ENCODE results near the gene B3GNT3. TPM values are rescaled to one million over a fixed set of nuclear protein-coding genes. Genes with fewer than 3 reads are reported as not detected.

B3GNT3 gene
- total and polyA plus RNA-seq, 9 of the 15 experiments (the other 6 are each of a cell fraction or from before 2014, with no cell fraction given): 0.06 to 0.11 (median 0.07) TPM; not detected in 6

DNA sequence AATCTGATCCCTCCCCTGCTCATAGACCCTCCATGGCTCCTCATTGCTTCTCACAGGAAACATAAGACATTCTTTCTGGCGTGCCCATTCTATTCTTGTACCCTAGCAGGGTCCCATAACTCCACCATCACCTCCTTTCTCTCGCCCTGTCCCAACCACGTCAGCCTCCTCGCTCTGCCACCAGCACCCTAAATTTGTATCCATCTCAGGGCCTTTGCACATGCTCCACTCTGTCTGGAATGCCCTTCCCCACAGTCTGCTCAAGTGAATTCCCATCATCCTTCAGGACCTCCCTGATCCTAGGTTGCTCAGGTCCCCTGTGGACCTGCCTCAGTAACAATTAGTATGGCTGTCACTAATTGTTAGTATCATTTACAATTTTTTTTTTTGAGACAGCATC lies 10.5 kb downstream of the B3GNT3 start:
- CTCF ChIA-PET (ENCODE audit: low intra/inter-chr PET ratio): no interaction called here

More for the DNA sequence above, 10.5 kb downstream of the B3GNT3 start:
- H3K9ac ChIP-seq (ENCODE audit: insufficient read depth in 1 of 2, low read depth in 2 of 2, low read length in 2 of 2): no peak overlapping the region
- 4% methylated on average over 4 of the region's 4 CpGs for WGBS (ENCODE audit: insufficient coverage, low coverage, missing lambda C conversion rate)
- H3K27me3 ChIP-seq (ENCODE audit: control insufficient read depth in 2 of 2, insufficient read depth in 2 of 2, low read length in 2 of 2): peaks cover 9 to 38% of the 10 kb centered on the region in 2 experiments; a peak in 4 of 5 replicates
- H3K4me3 ChIP-seq: no peak overlapping the region
- POLR2A ChIA-PET: no interaction called here
- BruUV-seq (replicated peaks): no TSS peak
- no peak overlapping the region for H3K4me2 ChIP-seq (ENCODE audit: insufficient read depth, low read length)
- in situ Hi-C loops (cut with MboI): no loop called here
- FAIRE-seq: no peak
- intact Hi-C loops (cut with micrococcal nuclease): no loop called here
- H3K4me1 ChIP-seq (replicated peaks in 1 of 2; ENCODE audit: control insufficient read depth in 2 of 2, insufficient read depth in 2 of 2, low read length in 2 of 2): peaks cover 0 to 6% of the 10 kb centered on the region in 2 experiments; a peak in 2 of 5 replicates
- TF ChIP-seq ZNF263 (CRISPR knock-in tag; IDR thresholded peaks at IDR 0.05; ENCODE audit: borderline replicate concordance) (0 out of 2 replicates have a peak, but pooled peaks have one; percentile 28), ZNF395 (CRISPR knock-in tag; IDR thresholded peaks at IDR 0.05) (no peak), PTTG1 (tag; IDR thresholded peaks at IDR 0.05; ENCODE audit: low read depth) (no peak)
- no peak overlapping the region for H2AFZ ChIP-seq (ENCODE audit: low read depth, low read length)
- no peak overlapping the region for H3K27ac ChIP-seq (ENCODE audit: extremely low read depth, low read depth, low read length)
- no peaks in the 10 kb centered on the region for H4K20me1 ChIP-seq (replicated peaks; ENCODE audit: control insufficient read depth, insufficient read depth, low read length)
- no peaks in the 10 kb centered on the region for H3K36me3 ChIP-seq (ENCODE audit: control insufficient read depth, insufficient read depth, low read length)
- no peaks in the 10 kb centered on the region for H3K9me1 ChIP-seq (ENCODE audit: control insufficient read depth, insufficient read depth, low read length)
- H3K79me2 ChIP-seq (ENCODE audit: control insufficient read depth, insufficient read depth, low read length): no peaks in the 10 kb centered on the region
- ATAC-seq: no peak
- no peak for DNase-seq (ENCODE audit: extremely low read depth in 1 of 4, low spot score in 3 of 4)
- H3K9me3 ChIP-seq (replicated peaks; ENCODE audit: control insufficient read depth, insufficient read depth, low read depth, low read length): no peaks in the 10 kb centered on the region

Data from K562 (cell line).